ENCODE measurements around the gene HOXB8.

- TF ChIP-seq EZH2phosphoT487 (IDR thresholded peaks at IDR 0.05; ENCODE audit: low read length): no peak
- TF ChIP-seq CTCF (IDR thresholded peaks at IDR 0.05; ENCODE audit: low read length): no peak
- no peak for TF ChIP-seq EZH2 (optimal IDR thresholded peaks at IDR 0.05; ENCODE audit: low read depth, low read length)
Observed at GRCh38 chr17:48641541-48642058, 26.5 kb upstream of the HOXB8 start.
